Measurements from ENCODE around the gene HSPA6.
"Not testable (repeated sequence)": the region's sequence is repeated elsewhere in the genome, so short reads cannot be mapped to it uniquely, and the experiment has no call there.

HSPA6 gene

GRCh38 chr1:161532644-161533567 lies 8.6 kb downstream of the HSPA6 start:
- DNase-seq (ENCODE audit: low spot score) = not testable (repeated sequence)

GRCh38 chr1:161537068-161537669 lies 12.8 kb downstream of the HSPA6 start:
- DNase-seq (ENCODE audit: low spot score) = not testable (repeated sequence)

GRCh38 chr1:161538925-161539479 lies 14.7 kb downstream of the HSPA6 start:
- DNase-seq (ENCODE audit: low spot score) = not testable (repeated sequence)

- DNase-seq (ENCODE audit: low spot score) = peak; percentile 93
These were observed 15.6 kb downstream of the HSPA6 start for GRCh38 chr1:161539731-161540569.

- DNase-seq (ENCODE audit: low spot score) = not testable (repeated sequence)
These were observed 16.2 kb downstream of the HSPA6 start for GRCh38 chr1:161540570-161540960.

GRCh38 chr1:161542091-161542559 lies 17.8 kb downstream of the HSPA6 start:
- DNase-seq (ENCODE audit: low spot score) = peak; percentile 73

GRCh38 chr1:161543125-161543524 lies 18.8 kb downstream of the HSPA6 start:
- DNase-seq (ENCODE audit: low spot score) = not testable (repeated sequence)

GRCh38 chr1:161545005-161545731 lies 20.8 kb downstream of the HSPA6 start:
- DNase-seq (ENCODE audit: low spot score) = peak; percentile 47

- not testable (repeated sequence) for DNase-seq (ENCODE audit: low spot score)
These were observed 23.8 kb downstream of the HSPA6 start for GRCh38 chr1:161547995-161548741.

GRCh38 chr1:161548749-161549406 lies 24.5 kb downstream of the HSPA6 start:
- DNase-seq (ENCODE audit: low spot score) = not testable (repeated sequence)

GRCh38 chr1:161549652-161550051 lies 25.3 kb downstream of the HSPA6 start, which contains the start of gene FCGR3A:
Gene FCGR3A, minus strand, starts transcription at chr1:161549818. Its CDS starts 82 bp downstream, at chr1:161549736.
- peak; percentile 39 for DNase-seq (ENCODE audit: low spot score)

GRCh38 chr1:161550942-161551341 lies 26.6 kb downstream of the HSPA6 start:
- not testable (repeated sequence) for DNase-seq (ENCODE audit: low spot score)

- not testable (repeated sequence) for DNase-seq (ENCODE audit: low spot score)
These were observed 29.3 kb downstream of the HSPA6 start for GRCh38 chr1:161553631-161554030.

GRCh38 chr1:161554340-161554739 lies 30.0 kb downstream of the HSPA6 start:
- DNase-seq (ENCODE audit: low spot score) = not testable (repeated sequence)

GRCh38 chr1:161554815-161555417 lies 30.6 kb downstream of the HSPA6 start:
- peak; percentile 49 for DNase-seq (ENCODE audit: low spot score)

- DNase-seq (ENCODE audit: low spot score) = not testable (repeated sequence)
These were observed 31.8 kb downstream of the HSPA6 start for GRCh38 chr1:161556143-161556542.

GRCh38 chr1:161556990-161557389 lies 32.6 kb downstream of the HSPA6 start:
- DNase-seq (ENCODE audit: low spot score) = not testable (repeated sequence)

GRCh38 chr1:161557506-161558450 lies 33.4 kb downstream of the HSPA6 start:
- not testable (repeated sequence) for DNase-seq (ENCODE audit: low spot score)
